ENCODE results near the gene BEST3. TPM values are rescaled to one million over a fixed set of nuclear protein-coding genes. Genes with fewer than 3 reads are reported as not detected.
"Not testable (repeated sequence)": the region's sequence is repeated elsewhere in the genome, so short reads cannot be mapped to it uniquely, and the experiment has no call there.

The BEST3 gene
- total and polyA plus RNA-seq, 9 donors: 26.2 to 72.8 (median 45.0) TPM

- H3K4me3 ChIP-seq (ENCODE audit: low read length): no peak overlapping the region
Observed at GRCh38 chr12:69608114-69608513, 91.0 kb downstream of the BEST3 start.

GRCh38 chr12:69604275-69604674 lies 94.8 kb downstream of the BEST3 start:
- no CpG with 5 or more reads among the region's 3 CpGs for WGBS (ENCODE audit: insufficient coverage)
- not testable (repeated sequence) for H3K4me1 ChIP-seq (ENCODE audit: control insufficient read depth, insufficient read depth, low read length)

More at GRCh38 chr12:69608114-69608513, 91.0 kb downstream of the BEST3 start:
- H3K4me1 ChIP-seq (ENCODE audit: control insufficient read depth, insufficient read depth, low read length): no peaks in the 10 kb centered on the region
- H3K36me3 ChIP-seq (ENCODE audit: control insufficient read depth, insufficient read depth, low read length): peaks cover 5% of the 10 kb centered on the region
- H3K9me3 ChIP-seq (replicated peaks; ENCODE audit: control insufficient read depth, low read depth, low read length): peaks cover 3% of the 10 kb centered on the region
- no peak overlapping the region for H3K27ac ChIP-seq (ENCODE audit: low read length)
- no peak for DNase-seq
- WGBS (ENCODE audit: insufficient coverage): no CpG with 5 or more reads among the region's 2 CpGs
- H3K27me3 ChIP-seq (ENCODE audit: control insufficient read depth, insufficient read depth, low read length): no peaks in the 10 kb centered on the region

More at GRCh38 chr12:69604275-69604674, 94.8 kb downstream of the BEST3 start:
- H3K4me3 ChIP-seq (ENCODE audit: low read length); H3K9me3 ChIP-seq (replicated peaks; ENCODE audit: control insufficient read depth, low read depth, low read length); H3K27me3 ChIP-seq (ENCODE audit: control insufficient read depth, insufficient read depth, low read length); H3K27ac ChIP-seq (ENCODE audit: low read length); DNase-seq: not testable (repeated sequence)
- H3K36me3 ChIP-seq (ENCODE audit: control insufficient read depth, insufficient read depth, low read length): peaks cover 32% of the 10 kb centered on the region

Other genes starting within 250 kb of the BEST3 start
- 28.8 TPM for gene FRS2, start 228.9 kb downstream of the BEST3 start, total RNA-seq
- 10 to 100 TPM; 12.9 to 24.3 (median 19.1) TPM for gene FRS2, start 228.9 kb downstream of the BEST3 start, polyA plus RNA-seq (ENCODE audit: insufficient read depth in 1 of 8, insufficient read length in 8 of 8, low replicate concordance in 1 of 8)
- gene CCT2, start 113.8 kb downstream of the BEST3 start, total RNA-seq: 191 TPM
- 100 to 1,000 TPM; 165 to 196 (median 177) TPM for gene CCT2, start 113.8 kb downstream of the BEST3 start, polyA plus RNA-seq (ENCODE audit: insufficient read depth in 1 of 8, insufficient read length in 8 of 8, low replicate concordance in 1 of 8)
- not detected for gene LRRC10, start 88.4 kb downstream of the BEST3 start, total RNA-seq
- under 1 TPM in 2 of 8 donors, not detected in 6; 0.09 to 0.10 TPM for gene LRRC10, start 88.4 kb downstream of the BEST3 start, polyA plus RNA-seq (ENCODE audit: insufficient read depth in 1 of 8, insufficient read length in 8 of 8, low replicate concordance in 1 of 8)
- 9.8 TPM for gene RAB3IP, start 39.6 kb upstream of the BEST3 start, total RNA-seq
- 10 to 100 TPM in 2 of 8 donors, 1 to 10 TPM in 6; 6.5 to 11.2 (median 8.5) TPM for gene RAB3IP, start 39.6 kb upstream of the BEST3 start, polyA plus RNA-seq (ENCODE audit: insufficient read depth in 1 of 8, insufficient read length in 8 of 8, low replicate concordance in 1 of 8)
- 0.35 TPM for gene MYRFL, start 125.9 kb upstream of the BEST3 start, total RNA-seq
- gene MYRFL, start 125.9 kb upstream of the BEST3 start, polyA plus RNA-seq (ENCODE audit: insufficient read depth in 1 of 8, insufficient read length in 8 of 8, low replicate concordance in 1 of 8): under 1 TPM; 0.21 to 0.94 (median 0.42) TPM

Data from muscle of leg (tissue), 11 donors.